Right atrium auricular region (tissue), 2 donors: ENCODE data around the gene LSS. TPM values are rescaled to one million over a fixed set of nuclear protein-coding genes. Genes with fewer than 3 reads are reported as not detected.

Source experiments
- DNase-seq: peaks from one replicate; pipeline ENCODE4 v3.0.0-alpha.2; 2019; ENCODE audit warnings: low spot score
- H3K27ac ChIP-seq, 2 donors: fragments of 200-600 bp; sonication (generic); 1 replicate in 1 of 2; 2 replicates in 1 of 2; pipeline ENCODE4 v1.5.1; 2016 to 2019
- H3K27me3 ChIP-seq, 2 donors: fragments of 200-600 bp; sonication (generic); one replicate each; pipeline versions ENCODE4 v1.5.1 to v1.6.0; 2017 to 2019
- H3K36me3 ChIP-seq: fragments of 200-600 bp; sonication (generic); one replicate; pipeline ENCODE4 v1.5.1; 2016
- H3K4me1 ChIP-seq, 2 donors: fragments of 200-600 bp; sonication (generic); one replicate each; pipeline versions ENCODE4 v1.5.1 to v1.6.0; 2017 to 2019
- H3K4me3 ChIP-seq, 2 donors: fragments of 200-600 bp; sonication (generic); 1 replicate in 1 of 2; 2 replicates in 1 of 2; pipeline ENCODE4 v1.5.1; 2017 to 2019; ENCODE audit warnings: mild to moderate bottlenecking in 1 of 2, moderate library complexity in 1 of 2
- H3K9me3 ChIP-seq, 2 donors: fragments of 200-600 bp; sonication (generic); one replicate each; pipeline ENCODE4 v1.5.1; 2019
- total RNA-seq, 2 donors: library from RNA; depleted of rRNA; stranded (reverse); fragments of >200 nt; gene quantifications; one replicate each; pipeline ENCODE4 v1.1.0, GENCODE V29; 2016
- TF ChIP-seq, protein P1 (sequence below), 2 donors: fragments of 200-600 bp; sonication (generic); IDR thresholded peaks; one replicate each; pipeline ENCODE4 v1.5.1; 2019; ENCODE audit warnings: antibody characterized with exemption in 2 of 2

The LSS gene
- total RNA-seq, 2 donors from 2014 or later = 31.4 to 36.6 TPM

DNA sequence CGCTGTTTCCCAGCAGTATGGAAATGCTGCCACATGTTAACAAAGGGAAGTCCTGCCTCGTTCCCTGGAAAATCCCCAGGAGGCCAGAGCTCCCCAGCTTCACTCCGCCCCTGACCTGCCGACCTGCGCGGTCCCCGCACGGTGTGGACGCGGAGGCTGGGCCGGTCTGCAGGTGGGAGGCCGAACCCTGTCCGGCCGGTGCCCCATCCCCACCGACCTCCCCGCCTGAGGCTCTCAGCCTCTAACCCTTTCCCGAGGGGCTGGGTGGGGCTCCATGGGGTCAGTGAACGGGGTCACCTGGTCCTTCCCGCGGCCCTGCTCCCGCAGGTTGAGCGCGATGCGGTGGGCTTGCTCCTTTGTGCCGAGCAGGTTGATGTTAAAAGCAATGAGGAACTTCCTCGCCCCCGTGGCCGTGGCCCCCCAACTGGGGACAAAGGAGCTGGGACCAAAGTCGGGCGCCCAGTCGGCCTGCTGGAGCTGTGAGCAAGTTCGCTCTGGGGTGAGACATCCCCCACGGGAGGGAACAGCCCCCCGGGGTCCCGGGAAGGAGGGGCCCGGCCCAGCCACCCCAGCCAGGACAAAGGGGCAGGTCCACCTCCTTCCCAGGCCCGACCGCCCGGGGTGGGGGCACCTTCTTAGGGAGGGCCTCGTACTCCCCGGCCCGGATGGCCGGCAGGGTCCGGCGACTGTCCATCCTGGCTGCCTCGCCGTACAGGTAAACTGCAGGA, 77.1 kb downstream of the LSS start:
- no peaks in the 10 kb centered on the region for H3K36me3 ChIP-seq
- no peak for DNase-seq

DNA sequence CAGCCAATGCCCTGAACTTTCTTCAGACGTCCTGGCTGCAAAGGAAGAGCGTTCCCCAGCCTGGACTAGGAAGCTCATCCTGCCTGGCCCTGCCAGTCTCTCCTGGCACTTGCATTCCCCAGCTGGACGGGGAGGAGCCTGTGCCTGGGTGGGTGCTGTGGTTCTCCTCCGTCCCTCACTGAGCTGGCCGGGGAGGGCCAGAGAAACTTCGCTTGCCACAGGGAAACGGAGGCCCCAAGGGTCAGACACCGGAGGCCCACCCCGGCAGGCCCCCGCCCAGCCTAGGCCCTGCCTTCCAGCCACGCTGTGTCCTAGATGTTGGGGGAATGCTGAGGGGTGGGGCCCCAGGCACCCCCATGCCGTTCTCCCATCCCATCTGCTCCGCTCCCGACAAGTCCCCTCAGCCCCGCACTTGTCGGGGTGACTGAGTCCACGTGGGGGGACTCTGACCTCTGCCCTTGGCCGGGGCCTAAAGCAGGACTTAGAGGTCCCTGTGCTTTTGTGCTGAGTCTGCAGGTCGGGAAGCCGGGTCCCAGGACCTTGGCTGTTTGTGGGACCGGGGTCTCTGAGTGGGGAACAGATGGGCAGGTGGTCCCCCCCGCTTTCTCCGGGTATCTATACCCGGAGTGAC, 78.0 kb downstream of the LSS start:
- no peaks in the 10 kb centered on the region for H3K9me3 ChIP-seq
- H3K27ac ChIP-seq = no peak overlapping the region
- peaks cover 0 to 12% of the 10 kb centered on the region in 2 donors for H3K4me1 ChIP-seq
- TF ChIP-seq, protein P1, sequence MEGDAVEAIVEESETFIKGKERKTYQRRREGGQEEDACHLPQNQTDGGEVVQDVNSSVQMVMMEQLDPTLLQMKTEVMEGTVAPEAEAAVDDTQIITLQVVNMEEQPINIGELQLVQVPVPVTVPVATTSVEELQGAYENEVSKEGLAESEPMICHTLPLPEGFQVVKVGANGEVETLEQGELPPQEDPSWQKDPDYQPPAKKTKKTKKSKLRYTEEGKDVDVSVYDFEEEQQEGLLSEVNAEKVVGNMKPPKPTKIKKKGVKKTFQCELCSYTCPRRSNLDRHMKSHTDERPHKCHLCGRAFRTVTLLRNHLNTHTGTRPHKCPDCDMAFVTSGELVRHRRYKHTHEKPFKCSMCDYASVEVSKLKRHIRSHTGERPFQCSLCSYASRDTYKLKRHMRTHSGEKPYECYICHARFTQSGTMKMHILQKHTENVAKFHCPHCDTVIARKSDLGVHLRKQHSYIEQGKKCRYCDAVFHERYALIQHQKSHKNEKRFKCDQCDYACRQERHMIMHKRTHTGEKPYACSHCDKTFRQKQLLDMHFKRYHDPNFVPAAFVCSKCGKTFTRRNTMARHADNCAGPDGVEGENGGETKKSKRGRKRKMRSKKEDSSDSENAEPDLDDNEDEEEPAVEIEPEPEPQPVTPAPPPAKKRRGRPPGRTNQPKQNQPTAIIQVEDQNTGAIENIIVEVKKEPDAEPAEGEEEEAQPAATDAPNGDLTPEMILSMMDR (IDR thresholded peaks at IDR 0.05) = no peak
- H3K4me3 ChIP-seq = no peak overlapping the region
- H3K27me3 ChIP-seq = no peaks in the 10 kb centered on the region
- H3K36me3 ChIP-seq = no peaks in the 10 kb centered on the region
- no peak for DNase-seq

More for the DNA sequence above, 77.1 kb downstream of the LSS start:
- H3K4me3 ChIP-seq = no peak overlapping the region
- H3K9me3 ChIP-seq = no peaks in the 10 kb centered on the region
- H3K4me1 ChIP-seq = peaks cover 0 to 12% of the 10 kb centered on the region in 2 donors
- no peak overlapping the region for H3K27ac ChIP-seq
- no peaks in the 10 kb centered on the region for H3K27me3 ChIP-seq
- TF ChIP-seq, protein P1 (IDR thresholded peaks at IDR 0.05) = no peak

DNA sequence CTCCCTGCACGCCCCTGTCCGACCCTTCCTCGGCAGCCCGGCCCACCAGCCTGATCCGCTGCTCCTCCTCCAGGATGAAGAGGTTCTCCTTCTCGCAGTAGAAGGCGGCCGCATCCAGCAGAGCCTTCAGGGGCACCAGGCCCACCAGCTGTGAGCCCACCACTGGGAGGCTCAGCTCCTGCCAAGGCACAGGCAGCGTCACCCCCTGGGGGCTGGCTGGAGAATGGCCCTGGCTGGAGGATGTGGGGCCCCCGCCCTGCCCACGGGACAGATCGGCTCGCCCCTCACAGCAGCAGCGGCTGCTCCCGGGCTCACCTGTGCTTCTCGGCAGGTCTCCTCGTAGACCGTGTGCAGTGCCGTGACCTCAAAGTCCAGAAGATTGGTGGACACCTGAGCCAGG, 78.5 kb downstream of the LSS start:
- DNase-seq = no peak
- no peaks in the 10 kb centered on the region for H3K27me3 ChIP-seq
- H3K27ac ChIP-seq = no peak overlapping the region
- H3K4me1 ChIP-seq = peaks cover 0 to 12% of the 10 kb centered on the region in 2 donors
- no peak overlapping the region for H3K4me3 ChIP-seq
- no peaks in the 10 kb centered on the region for H3K9me3 ChIP-seq
- no peaks in the 10 kb centered on the region for H3K36me3 ChIP-seq
- TF ChIP-seq, protein P1 (IDR thresholded peaks at IDR 0.05) = no peak

DNA sequence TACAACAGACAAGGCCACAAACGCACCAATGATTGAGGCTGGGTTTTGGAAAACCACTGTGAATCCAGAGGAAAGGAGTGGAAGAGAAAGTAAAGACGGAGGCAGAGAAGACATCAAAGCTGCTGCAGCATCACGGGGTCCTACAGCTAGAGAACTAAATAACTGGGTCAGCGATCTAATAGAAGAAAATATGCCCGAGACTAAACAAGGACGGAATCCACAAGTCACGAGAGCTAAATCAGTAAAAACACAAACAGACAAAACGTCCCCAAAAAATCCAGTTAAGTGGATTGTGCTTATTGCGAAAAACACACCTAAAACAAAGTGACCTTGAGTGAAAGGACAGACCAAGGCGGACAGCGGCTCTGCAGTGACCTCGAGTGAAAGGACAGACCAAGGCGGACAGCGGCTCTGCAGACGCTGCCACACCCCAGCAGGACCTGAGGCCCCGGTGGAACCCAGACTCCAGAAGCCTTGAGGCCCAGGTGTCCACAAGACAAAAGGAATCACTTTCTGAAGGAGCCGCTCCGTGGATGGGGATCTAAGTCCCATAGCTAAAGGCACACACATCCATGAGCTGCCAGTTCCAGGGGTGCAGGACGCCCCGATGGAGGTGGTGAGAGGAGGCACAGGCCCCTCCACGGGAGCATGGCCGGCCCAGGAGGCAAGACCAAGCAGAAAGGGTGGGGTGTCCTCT, 79.2 kb downstream of the LSS start:
- H3K27ac ChIP-seq = no peak overlapping the region
- no peaks in the 10 kb centered on the region for H3K27me3 ChIP-seq
- H3K4me1 ChIP-seq = peaks cover 0 to 12% of the 10 kb centered on the region in 2 donors
- TF ChIP-seq, protein P1 (IDR thresholded peaks at IDR 0.05) = no peak
- no peaks in the 10 kb centered on the region for H3K36me3 ChIP-seq
- no peak for DNase-seq
- H3K9me3 ChIP-seq = no peaks in the 10 kb centered on the region
- no peak overlapping the region for H3K4me3 ChIP-seq

DNA sequence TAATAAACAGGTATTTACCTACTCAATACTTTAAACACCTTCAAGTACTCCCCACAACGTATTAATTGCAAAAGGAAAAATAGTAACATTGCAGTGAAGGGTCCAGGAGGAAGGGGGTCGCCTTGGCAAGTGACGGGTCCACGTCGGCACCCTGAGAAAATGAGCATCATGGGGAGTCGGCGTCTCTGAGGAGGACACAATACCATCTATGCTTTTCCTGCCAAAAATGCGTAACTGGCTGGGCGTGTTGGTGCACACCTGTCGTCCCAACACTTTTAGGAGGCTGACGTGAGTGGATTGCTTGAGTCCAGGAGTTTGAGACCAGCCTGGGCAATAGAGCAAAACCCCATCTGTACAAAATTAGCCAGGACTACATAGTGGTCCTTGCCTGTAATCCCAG, 80.5 kb downstream of the LSS start:
- H3K27me3 ChIP-seq = no peaks in the 10 kb centered on the region
- TF ChIP-seq, protein P1 (IDR thresholded peaks at IDR 0.05) = no peak
- H3K4me3 ChIP-seq = no peak overlapping the region
- no peaks in the 10 kb centered on the region for H3K9me3 ChIP-seq
- no peak for DNase-seq
- H3K4me1 ChIP-seq = peaks cover 0 to 11% of the 10 kb centered on the region in 2 donors
- H3K36me3 ChIP-seq = no peaks in the 10 kb centered on the region
- H3K27ac ChIP-seq = no peak overlapping the region
